Activated naive CD4-positive, alpha-beta T cell treated with anti-CD3 and anti-CD28 coated beads, Interleukin-2, amount 50 U/mL, for 24 hours (primary cell): ENCODE data around the gene DHRS9.
A peak's percentile ranks its signal among the peaks of the same experiment; 100 is the strongest.
"Not testable (repeated sequence)": the region's sequence is repeated elsewhere in the genome, so short reads cannot be mapped to it uniquely, and the experiment has no call there.

ENCODE experiments used
- H3K27ac Mint-ChIP-seq: one replicate; pipeline ENCODE4 v1.8.0; 2021; ENCODE audit warnings: mild to moderate bottlenecking, mixed read lengths
- H3K27me3 Mint-ChIP-seq: one replicate; pipeline ENCODE4 v1.8.0; 2021; ENCODE audit warnings: mixed read lengths
- H3K36me3 Mint-ChIP-seq: one replicate; pipeline ENCODE4 v1.8.0; 2021; ENCODE audit warnings: mixed read lengths
- H3K4me1 Mint-ChIP-seq: one replicate; pipeline ENCODE4 v1.8.0; 2021; ENCODE audit warnings: mixed read lengths
- H3K4me3 Mint-ChIP-seq: one replicate; pipeline ENCODE4 v1.8.0; 2021; ENCODE audit warnings: mild to moderate bottlenecking, mixed read lengths
- H3K9me3 Mint-ChIP-seq: one replicate; pipeline ENCODE4 v1.8.0; 2021; ENCODE audit warnings: mixed read lengths

DHRS9 gene

GRCh38 chr2:169047256-169048250, 21.8 kb upstream of the DHRS9 start:
- H3K4me1 Mint-ChIP-seq: no peaks in the 10 kb centered on the region
- no peak overlapping the region for H3K27ac Mint-ChIP-seq
- no peak overlapping the region for H3K4me3 Mint-ChIP-seq
- peaks cover 1% of the 10 kb centered on the region for H3K36me3 Mint-ChIP-seq
- no peaks in the 10 kb centered on the region for H3K27me3 Mint-ChIP-seq
- H3K9me3 Mint-ChIP-seq: peaks cover 15% of the 10 kb centered on the region

DNA sequence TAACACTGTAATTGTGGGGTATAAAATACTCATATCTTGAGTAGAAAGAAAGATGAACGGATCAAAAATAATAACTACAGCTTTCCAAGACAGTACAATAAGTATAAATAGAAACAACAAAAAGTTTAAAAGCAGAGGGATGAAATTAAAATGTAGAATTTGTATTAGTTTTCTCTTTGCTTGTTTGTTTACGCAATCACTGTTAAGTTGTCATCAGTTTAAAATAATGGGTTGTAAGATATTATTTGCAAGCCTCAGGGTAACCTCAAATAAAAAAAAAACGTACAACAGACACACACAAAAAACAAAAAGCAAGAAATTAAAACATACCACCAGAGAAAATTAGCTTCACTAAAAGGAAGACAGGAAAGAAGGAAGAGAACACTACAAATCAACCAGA, 20.2 kb upstream of the DHRS9 start:
- Mint-ChIP-seq H3K4me1 (no peaks in the 10 kb centered on the region), H3K4me3 (no peak overlapping the region), H3K27me3 (no peaks in the 10 kb centered on the region), H3K27ac (no peak overlapping the region), H3K36me3 (peaks cover 1% of the 10 kb centered on the region), H3K9me3 (peaks cover 4% of the 10 kb centered on the region)

- H3K27me3 Mint-ChIP-seq: peaks cover 3% of the 10 kb centered on the region
- peaks cover 3% of the 10 kb centered on the region for H3K36me3 Mint-ChIP-seq
- H3K27ac Mint-ChIP-seq: no peak overlapping the region
- H3K4me1 Mint-ChIP-seq: no peaks in the 10 kb centered on the region
- H3K9me3 Mint-ChIP-seq: peaks cover 12% of the 10 kb centered on the region
- no peak overlapping the region for H3K4me3 Mint-ChIP-seq
Observed at GRCh38 chr2:169050476-169051240, 18.7 kb upstream of the DHRS9 start.

- not testable (repeated sequence) for H3K27ac Mint-ChIP-seq, H3K4me3 Mint-ChIP-seq, H3K4me1 Mint-ChIP-seq, H3K36me3 Mint-ChIP-seq, H3K27me3 Mint-ChIP-seq
- H3K9me3 Mint-ChIP-seq: peaks cover 12% of the 10 kb centered on the region
Observed at GRCh38 chr2:169054575-169054974, 14.8 kb upstream of the DHRS9 start.

- H3K27ac Mint-ChIP-seq, H3K9me3 Mint-ChIP-seq, H3K36me3 Mint-ChIP-seq, H3K4me1 Mint-ChIP-seq, H3K27me3 Mint-ChIP-seq, H3K4me3 Mint-ChIP-seq: not testable (repeated sequence)
Observed at GRCh38 chr2:169064199-169064598, 5.2 kb upstream of the DHRS9 start.

- Mint-ChIP-seq H3K4me1 (no peaks in the 10 kb centered on the region), H3K36me3 (no peaks in the 10 kb centered on the region)
Observed at GRCh38 chr2:169065422-169065821, 3.9 kb upstream of the DHRS9 start.

GRCh38 chr2:169065864-169066517, 3.4 kb upstream of the DHRS9 start:
- no peak overlapping the region for H3K27ac Mint-ChIP-seq
- H3K36me3 Mint-ChIP-seq: no peaks in the 10 kb centered on the region
- no peaks in the 10 kb centered on the region for H3K27me3 Mint-ChIP-seq
- no peaks in the 10 kb centered on the region for H3K9me3 Mint-ChIP-seq
- H3K4me1 Mint-ChIP-seq: no peaks in the 10 kb centered on the region
- H3K4me3 Mint-ChIP-seq: no peak overlapping the region

More at GRCh38 chr2:169065422-169065821, 3.9 kb upstream of the DHRS9 start:
- Mint-ChIP-seq H3K4me3 (no peak overlapping the region), H3K27me3 (no peaks in the 10 kb centered on the region), H3K27ac (no peak overlapping the region), H3K9me3 (no peaks in the 10 kb centered on the region)

DNA sequence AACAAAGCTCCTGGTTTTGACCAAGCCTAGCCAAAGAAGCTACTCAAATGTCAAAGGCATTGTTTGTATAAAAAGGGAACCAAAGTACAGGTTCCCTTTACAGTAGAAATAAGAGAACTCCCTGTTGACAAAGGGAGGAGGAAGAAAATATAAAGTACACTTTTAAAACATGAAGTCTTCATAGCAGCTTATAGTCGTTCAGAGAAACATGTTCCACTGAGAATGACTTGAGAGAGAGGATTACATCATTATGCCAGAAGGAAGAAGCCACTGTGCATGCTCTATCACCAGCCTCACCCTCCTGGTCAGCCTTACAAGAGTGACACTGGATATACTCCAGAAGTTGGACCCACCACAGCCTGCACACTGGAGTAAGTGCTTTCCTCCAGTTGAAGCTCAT, 2.5 kb upstream of the DHRS9 start:
- Mint-ChIP-seq H3K27me3 (no peaks in the 10 kb centered on the region), H3K9me3 (no peaks in the 10 kb centered on the region), H3K4me1 (no peaks in the 10 kb centered on the region), H3K36me3 (no peaks in the 10 kb centered on the region), H3K27ac (no peak overlapping the region), H3K4me3 (no peak overlapping the region)

DNA sequence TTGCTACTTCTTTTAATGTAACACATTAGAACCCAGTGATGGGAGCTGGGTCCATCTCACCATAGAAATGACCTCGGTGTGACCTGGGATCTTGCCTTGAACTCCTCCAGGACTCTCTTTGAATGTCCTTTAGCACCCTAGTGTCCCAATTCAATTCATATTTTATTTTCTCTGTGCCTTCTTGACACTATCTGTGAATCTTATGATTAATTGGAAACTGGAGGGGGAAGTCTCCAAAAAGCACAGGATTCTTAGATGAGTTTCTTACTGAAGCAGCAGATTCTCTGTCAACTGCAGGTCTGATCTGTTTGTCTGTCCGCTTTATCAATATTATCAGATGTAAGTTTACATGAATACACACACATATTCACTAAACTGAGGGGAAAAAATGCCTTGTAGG, 470 bp downstream of the DHRS9 start:
- H3K4me3 Mint-ChIP-seq: no peak overlapping the region
- no peaks in the 10 kb centered on the region for H3K27me3 Mint-ChIP-seq
- no peak overlapping the region for H3K27ac Mint-ChIP-seq
- H3K36me3 Mint-ChIP-seq: no peaks in the 10 kb centered on the region
- no peaks in the 10 kb centered on the region for H3K9me3 Mint-ChIP-seq
- H3K4me1 Mint-ChIP-seq: peaks cover 12% of the 10 kb centered on the region

DNA sequence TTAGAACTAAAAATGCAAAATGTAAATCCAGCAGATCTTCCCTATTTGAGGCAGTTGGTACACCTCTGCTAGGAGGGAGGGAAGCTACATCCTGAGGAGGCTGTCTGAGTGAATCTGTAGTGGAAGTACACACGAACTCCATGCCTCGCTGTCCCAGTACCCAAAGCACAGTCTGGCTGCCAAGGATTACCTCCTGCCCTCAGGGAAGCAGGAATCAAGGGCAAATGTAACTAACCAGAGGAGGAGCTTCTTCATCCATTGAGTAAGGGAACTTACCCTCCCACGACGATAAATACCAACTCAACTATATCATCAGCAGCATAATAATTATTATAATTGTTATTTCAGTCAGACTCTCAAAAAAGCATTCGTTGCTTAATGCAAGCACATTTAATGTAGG, 2.1 kb downstream of the DHRS9 start:
- Mint-ChIP-seq H3K27ac (no peak overlapping the region), H3K36me3 (no peaks in the 10 kb centered on the region), H3K27me3 (no peaks in the 10 kb centered on the region), H3K4me1 (peaks cover 12% of the 10 kb centered on the region), H3K4me3 (no peak overlapping the region), H3K9me3 (no peaks in the 10 kb centered on the region)

- peaks cover 12% of the 10 kb centered on the region for H3K4me1 Mint-ChIP-seq
- H3K4me3 Mint-ChIP-seq: no peak overlapping the region
- no peaks in the 10 kb centered on the region for H3K27me3 Mint-ChIP-seq
- no peaks in the 10 kb centered on the region for H3K36me3 Mint-ChIP-seq
- H3K9me3 Mint-ChIP-seq: no peaks in the 10 kb centered on the region
- H3K27ac Mint-ChIP-seq: peak overlapping the region; percentile 13
Observed at GRCh38 chr2:169072163-169072925, 3.0 kb downstream of the DHRS9 start.

DNA sequence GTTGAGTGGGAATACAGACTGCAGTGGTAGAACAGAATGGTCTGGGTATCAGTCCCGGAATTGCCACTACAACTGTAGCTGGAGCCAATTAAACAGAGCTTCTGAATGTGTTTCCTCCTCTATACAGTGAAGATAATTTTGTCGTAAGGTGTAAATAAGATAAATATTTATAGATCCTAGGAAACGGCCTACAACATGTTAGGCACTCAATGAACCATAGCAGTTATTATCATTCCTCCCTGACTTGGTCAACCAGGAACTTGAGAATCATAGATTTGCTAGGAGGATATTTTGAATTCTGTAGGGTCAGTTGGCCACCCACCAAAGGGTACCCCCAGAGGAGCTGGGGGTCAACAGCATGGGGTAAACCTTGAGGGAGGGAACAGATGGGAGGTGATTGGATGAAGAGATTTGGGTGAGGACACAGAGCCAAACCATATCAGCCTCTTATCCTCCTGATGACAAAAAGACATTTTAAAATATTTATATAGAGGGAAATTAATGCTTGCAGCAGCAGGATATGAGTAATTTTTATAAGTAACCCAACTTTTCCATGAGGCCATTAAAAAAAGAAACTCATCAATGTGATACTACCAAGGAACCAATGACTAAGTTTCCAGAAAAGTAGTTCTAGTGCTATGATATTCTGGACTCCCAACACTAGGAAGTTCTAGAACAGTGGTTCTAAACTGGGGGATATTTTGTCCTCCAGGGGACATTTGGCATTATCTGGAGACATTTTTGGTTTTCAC, 4.0 kb downstream of the DHRS9 start:
- no peaks in the 10 kb centered on the region for H3K9me3 Mint-ChIP-seq
- H3K4me1 Mint-ChIP-seq: peaks cover 12% of the 10 kb centered on the region
- H3K4me3 Mint-ChIP-seq: no peak overlapping the region
- H3K36me3 Mint-ChIP-seq: no peaks in the 10 kb centered on the region
- H3K27me3 Mint-ChIP-seq: no peaks in the 10 kb centered on the region
- H3K27ac Mint-ChIP-seq: peak overlapping the region; percentile 73

GRCh38 chr2:169073963-169074751, 4.8 kb downstream of the DHRS9 start:
- Mint-ChIP-seq H3K27ac (peak overlapping the region; percentile 73), H3K4me1 (peaks cover 12% of the 10 kb centered on the region), H3K36me3 (no peaks in the 10 kb centered on the region), H3K27me3 (no peaks in the 10 kb centered on the region), H3K9me3 (no peaks in the 10 kb centered on the region), H3K4me3 (no peak overlapping the region)

DNA sequence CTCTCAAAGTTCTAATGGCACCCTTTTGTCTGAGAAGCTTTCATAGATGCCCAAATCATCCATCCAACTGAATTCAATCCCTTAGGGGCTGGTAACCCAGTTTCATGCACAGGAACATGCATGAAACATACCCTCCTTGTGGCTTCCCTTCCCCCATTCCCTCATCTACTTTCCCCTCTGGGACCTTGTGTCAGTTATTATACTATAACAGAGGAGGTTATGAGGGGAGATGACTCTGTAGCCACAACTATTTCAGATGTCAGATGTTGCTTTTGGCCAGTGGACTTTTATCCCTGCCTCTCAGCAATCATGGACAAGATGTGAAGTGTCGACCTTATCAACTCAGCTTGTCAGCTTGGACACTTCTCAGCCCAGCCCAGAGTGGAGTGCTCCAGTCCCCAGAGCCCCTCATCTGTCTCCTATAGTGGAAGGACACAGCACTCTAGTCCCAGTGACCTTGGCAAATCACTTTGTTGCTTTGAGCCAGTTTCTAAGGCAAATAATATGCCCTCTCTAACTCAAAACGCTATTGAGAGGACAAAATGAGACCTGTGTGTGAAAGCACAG, 8.4 kb downstream of the DHRS9 start:
- Mint-ChIP-seq H3K9me3 (no peaks in the 10 kb centered on the region), H3K4me1 (peaks cover 4% of the 10 kb centered on the region), H3K4me3 (no peak overlapping the region), H3K36me3 (no peaks in the 10 kb centered on the region), H3K27me3 (no peaks in the 10 kb centered on the region), H3K27ac (no peak overlapping the region)
